GM19397 (cell line): ENCODE results near the gene ABLIM1.

ENCODE experiments used
- ATAC-seq: cut with Tn5 transposase; IDR thresholded peaks from one replicate; pipeline ENCODE4 v1.9.1; 2021; ENCODE audit warnings: mild to moderate bottlenecking, moderate library complexity; ENCODE audit not compliant: unreplicated experiment

Gene ABLIM1

GRCh38 chr10:114680543-114681117 lies 22.6 kb upstream of the ABLIM1 start:
- no peak for ATAC-seq

GRCh38 chr10:114679552-114679951 lies 21.5 kb upstream of the ABLIM1 start:
- no peak for ATAC-seq

GRCh38 chr10:114678820-114679219 lies 20.7 kb upstream of the ABLIM1 start:
- ATAC-seq, result no peak

- ATAC-seq, result no peak
These were observed 20.3 kb upstream of the ABLIM1 start for GRCh38 chr10:114678336-114678735.

- no peak for ATAC-seq
These were observed 16.3 kb upstream of the ABLIM1 start for GRCh38 chr10:114674346-114674745.

DNA sequence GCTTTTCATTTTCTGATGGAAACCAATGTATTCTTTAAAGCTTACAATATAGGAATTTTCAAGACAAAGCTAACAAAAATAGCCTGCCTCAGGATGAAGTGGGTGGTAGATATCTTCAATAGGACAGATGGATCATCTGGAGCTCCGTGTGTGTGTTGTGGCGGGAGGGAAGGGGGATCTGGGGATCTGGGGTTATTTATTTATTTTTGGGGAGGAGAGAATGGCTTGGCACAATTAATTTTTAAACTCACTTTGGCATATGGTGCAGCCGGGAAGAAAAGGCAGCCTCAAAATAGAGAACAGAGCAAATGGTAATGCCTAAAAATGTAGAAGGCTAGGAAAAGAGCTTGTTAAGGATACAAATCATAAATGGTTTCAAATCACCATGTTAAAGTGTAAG lies 11.6 kb upstream of the ABLIM1 start:
- ATAC-seq, result no peak

DNA sequence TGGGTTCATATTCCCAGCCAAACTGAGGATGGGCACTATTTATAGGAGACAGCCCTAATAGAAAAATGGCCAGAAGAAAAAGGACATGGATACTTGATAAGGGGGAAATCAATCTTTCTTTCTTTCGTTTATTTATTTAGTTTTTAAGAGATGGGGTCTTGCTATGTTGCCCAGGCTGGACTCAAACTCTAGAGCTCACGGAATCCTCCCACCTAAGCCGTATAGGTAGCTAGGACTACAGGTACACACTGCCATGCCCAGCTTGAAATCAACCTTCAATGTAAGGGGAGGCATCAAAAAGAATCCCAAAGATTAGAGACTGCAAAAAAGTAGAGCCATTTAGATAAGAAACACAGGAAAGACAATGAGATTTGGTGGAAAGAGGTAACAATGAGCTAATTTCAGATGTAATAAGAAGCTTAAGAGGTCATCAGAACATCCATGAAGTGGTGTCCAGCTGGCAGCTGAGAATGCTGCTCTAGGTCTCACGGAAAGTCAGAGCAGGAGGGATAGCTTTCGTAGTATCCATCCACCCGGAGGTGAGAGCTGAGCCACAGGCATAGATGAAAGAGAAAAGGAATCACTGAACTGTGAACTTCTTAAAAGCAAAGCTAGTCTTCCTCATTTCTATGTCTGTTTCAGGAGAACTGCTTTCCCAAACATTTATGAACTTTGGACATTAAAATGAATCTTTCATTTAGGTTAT lies 10.5 kb upstream of the ABLIM1 start:
- ATAC-seq, result no peak

- no peak for ATAC-seq
These were observed 7.8 kb upstream of the ABLIM1 start for GRCh38 chr10:114665873-114666272.

DNA sequence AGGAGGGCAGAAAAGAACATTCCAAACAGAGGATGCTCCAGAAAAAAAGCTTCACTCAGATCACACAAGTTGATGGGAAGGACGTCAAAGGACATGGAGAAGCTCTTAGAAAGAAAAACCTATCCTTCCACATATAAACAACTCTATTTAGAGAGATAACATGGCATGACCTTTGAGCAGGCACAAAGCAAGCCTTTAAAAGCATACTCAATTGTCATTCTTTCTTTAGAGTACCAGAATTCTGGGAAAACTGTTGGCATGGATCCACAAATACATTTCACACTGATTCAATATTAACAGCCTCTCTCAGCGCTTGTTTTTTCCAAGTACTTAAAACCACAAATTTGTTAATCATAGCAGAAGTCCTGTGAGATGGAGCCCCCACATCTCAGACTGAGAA lies 7.3 kb upstream of the ABLIM1 start:
- ATAC-seq, result no peak

DNA sequence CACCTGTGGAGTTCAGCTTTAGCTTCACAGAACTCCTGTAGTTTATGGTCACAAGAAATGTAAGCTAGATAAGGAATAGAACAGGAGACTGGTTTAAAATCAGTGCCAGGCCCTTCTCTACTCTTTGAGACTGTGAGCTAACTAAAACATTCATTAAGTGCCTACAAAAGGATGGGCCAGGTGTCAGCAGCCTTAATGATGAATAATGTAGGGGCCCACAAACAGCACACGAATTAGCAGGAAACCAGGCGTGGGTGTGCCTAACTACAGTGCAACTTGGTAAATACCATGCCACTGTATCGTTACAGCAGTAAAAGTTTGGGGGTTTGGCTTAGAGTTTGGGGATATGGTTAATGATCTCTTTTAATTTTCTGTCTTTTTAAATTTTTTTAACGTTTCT lies 6.1 kb upstream of the ABLIM1 start:
- no peak for ATAC-seq

DNA sequence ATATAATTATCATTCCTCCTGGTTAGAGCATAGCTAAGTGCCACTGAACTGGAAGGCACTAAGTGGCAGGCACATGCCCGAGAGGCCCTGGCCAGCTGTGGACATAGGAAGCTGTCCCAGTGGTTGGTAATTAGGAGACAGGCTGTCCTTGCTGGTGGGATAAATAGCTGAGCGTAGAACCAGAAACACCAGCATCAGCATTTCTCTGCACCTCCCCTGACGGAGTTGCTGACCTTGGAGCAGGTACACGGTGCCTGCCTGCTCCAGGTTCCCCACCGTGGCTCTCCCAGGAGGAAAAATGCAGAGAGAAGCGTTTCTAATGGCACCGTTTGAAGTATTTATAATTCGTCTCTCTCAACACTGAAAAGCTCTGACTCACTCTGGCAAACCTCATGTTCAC lies 5.6 kb upstream of the ABLIM1 start:
- ATAC-seq, result no peak

GRCh38 chr10:114662646-114663217 lies 4.7 kb upstream of the ABLIM1 start:
- no peak for ATAC-seq

GRCh38 chr10:114661212-114661880 lies 3.3 kb upstream of the ABLIM1 start:
- ATAC-seq, result no peak

GRCh38 chr10:114655671-114656070 lies 2.4 kb downstream of the ABLIM1 start:
- no peak for ATAC-seq

- ATAC-seq, result no peak
These were observed 3.1 kb downstream of the ABLIM1 start for GRCh38 chr10:114654822-114655575.

DNA sequence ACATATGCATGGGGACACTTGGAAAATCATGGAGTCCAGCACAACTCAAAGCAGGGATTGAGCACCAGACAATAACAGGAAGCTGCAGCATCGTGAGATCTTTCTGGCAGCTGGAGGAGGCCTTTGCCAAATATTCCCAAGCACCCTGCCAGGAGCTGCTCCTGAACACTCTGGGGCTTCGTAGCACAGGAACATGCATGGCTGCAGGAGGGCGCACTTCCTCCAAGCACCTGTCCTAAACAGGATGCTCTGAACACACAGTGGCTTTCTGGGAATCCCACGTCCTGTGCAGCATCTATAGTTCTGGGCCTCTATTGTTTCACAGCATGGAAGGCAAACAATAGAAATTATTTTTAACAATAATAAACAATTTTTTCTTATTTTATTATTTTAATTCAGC lies 4.1 kb downstream of the ABLIM1 start:
- no peak for ATAC-seq

- ATAC-seq, result no peak
These were observed 5.4 kb downstream of the ABLIM1 start for GRCh38 chr10:114652402-114653368.

DNA sequence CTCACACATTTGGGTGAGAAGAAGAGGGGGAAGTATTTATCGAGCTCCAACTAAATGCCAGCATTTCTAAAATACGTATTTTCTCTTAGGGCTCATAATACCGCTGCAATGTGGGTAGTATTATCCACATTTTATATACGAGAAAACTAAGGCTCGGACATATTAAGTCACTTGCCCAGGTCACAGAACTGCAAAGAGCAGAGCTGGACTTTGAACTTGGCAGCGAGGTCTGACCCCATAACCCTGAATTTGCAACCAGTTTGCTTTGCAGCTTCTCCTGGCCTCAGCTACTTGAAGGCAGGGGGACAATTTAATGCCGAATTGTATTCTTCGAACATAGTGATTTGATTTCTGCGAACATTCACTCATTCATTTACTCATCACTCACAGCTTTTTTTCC lies 7.2 kb downstream of the ABLIM1 start:
- no peak for ATAC-seq

GRCh38 chr10:114650266-114650665 lies 7.8 kb downstream of the ABLIM1 start:
- ATAC-seq, result no peak

DNA sequence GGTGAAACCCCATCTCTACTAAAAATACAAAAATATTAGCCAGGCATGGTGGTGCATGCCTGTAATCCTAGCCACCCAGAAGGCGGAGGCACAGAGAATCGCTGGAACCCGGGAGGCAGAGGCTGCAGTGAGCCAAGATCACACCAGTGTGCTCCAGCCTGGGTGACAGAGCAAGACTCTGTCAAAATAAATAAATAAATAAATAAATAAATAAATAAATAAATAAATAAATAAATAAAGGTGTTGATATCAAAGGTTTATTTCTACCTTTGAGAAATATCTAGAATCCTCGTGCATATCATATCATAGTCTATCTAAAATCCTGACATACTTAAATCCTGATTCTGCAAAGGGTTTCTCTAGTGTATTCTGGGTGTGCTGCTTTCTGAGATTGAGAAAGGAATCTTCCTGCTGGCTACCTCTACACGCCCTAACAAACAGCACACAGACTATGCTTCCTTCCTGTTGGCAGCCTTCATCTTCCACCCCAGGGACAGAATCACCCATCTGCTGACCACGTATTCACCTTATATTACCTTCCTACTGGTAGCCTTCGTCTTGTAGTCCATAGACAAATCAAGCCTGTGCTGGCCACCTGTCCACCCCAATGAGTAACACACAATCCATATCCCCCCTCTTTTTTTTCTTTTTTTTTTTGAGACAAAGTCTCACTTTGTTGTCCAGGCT lies 8.7 kb downstream of the ABLIM1 start:
- no peak for ATAC-seq
